H9 (cell line): ENCODE results near the gene PAAF1. TPM values are rescaled to one million over a fixed set of nuclear protein-coding genes. Genes with fewer than 3 reads are reported as not detected.

Source experiments
- DNase-seq: peaks from one replicate; pipeline ENCODE4 v3.0.0-alpha.2; 2017
- H2AFZ ChIP-seq: one replicate; pipeline ENCODE4 v1.6.1; 2013; ENCODE audit warnings: mild to moderate bottlenecking, low read length, control low read depth, moderate library complexity
- H2AK5ac ChIP-seq: 2 replicates; pipeline ENCODE4 v1.6.1; 2013; ENCODE audit warnings: low read length, control low read depth, mixed read lengths; ENCODE audit not compliant: insufficient read length
- H2BK120ac ChIP-seq: one replicate; pipeline ENCODE4 v1.6.1; 2013; ENCODE audit warnings: low read depth, mild to moderate bottlenecking, low read length, control low read depth, inconsistent platforms; ENCODE audit not compliant: poor library complexity, severe bottlenecking
- H2BK12ac ChIP-seq: 2 replicates; pipeline ENCODE4 v1.6.1; 2013; ENCODE audit warnings: low read length, control low read depth, mixed read lengths, low read depth; ENCODE audit not compliant: insufficient read length
- H2BK15ac ChIP-seq: 2 replicates; pipeline ENCODE4 v1.6.1; 2013; ENCODE audit warnings: low read depth, low read length, control low read depth
- H2BK20ac ChIP-seq: one replicate; pipeline ENCODE4 v1.6.1; 2013; ENCODE audit warnings: low read depth, mild to moderate bottlenecking, low read length, control low read depth, inconsistent platforms; ENCODE audit not compliant: poor library complexity, severe bottlenecking
- H2BK5ac ChIP-seq: 2 replicates; pipeline ENCODE4 v1.6.1; 2013; ENCODE audit warnings: low read length, control low read depth, mixed read lengths; ENCODE audit not compliant: insufficient read length
- H3K14ac ChIP-seq: 2 replicates; pipeline ENCODE4 v1.6.1; 2013; ENCODE audit warnings: low read length, control low read depth; ENCODE audit not compliant: insufficient read depth
- H3K18ac ChIP-seq: 2 replicates; pipeline ENCODE4 v1.6.1; 2013; ENCODE audit warnings: low read depth, mild to moderate bottlenecking, mixed read lengths, low read length, control low read depth; ENCODE audit not compliant: insufficient read length
- H3K23ac ChIP-seq: 2 replicates; pipeline ENCODE4 v1.6.1; 2013; ENCODE audit warnings: low read length, control low read depth, mixed read lengths, low read depth; ENCODE audit not compliant: insufficient read length
- H3K23me2 ChIP-seq: 2 replicates; pipeline ENCODE4 v1.6.1; 2013; ENCODE audit warnings: low read depth, mild to moderate bottlenecking, mixed read lengths, low read length, control low read depth; ENCODE audit not compliant: insufficient read length, poor library complexity, severe bottlenecking
- H3K27ac ChIP-seq: 2 replicates; pipeline ENCODE4 v1.5.1; 2013; ENCODE audit warnings: low read length, control low read depth, mixed read lengths, low read depth; ENCODE audit not compliant: insufficient read length
- H3K27me3 ChIP-seq: 2 replicates; pipeline ENCODE4 v1.6.1; 2013; ENCODE audit warnings: low read length, control low read depth, inconsistent platforms; ENCODE audit not compliant: insufficient read depth
- H3K4ac ChIP-seq: 2 replicates; pipeline ENCODE4 v1.6.1; 2013; ENCODE audit warnings: low read depth, mild to moderate bottlenecking, control low read depth, inconsistent platforms, low read length, moderate library complexity
- H3K4me1 ChIP-seq: 2 replicates; pipeline ENCODE4 v1.6.1; 2013; ENCODE audit warnings: low read length, control low read depth, inconsistent platforms; ENCODE audit not compliant: insufficient read depth
- H3K4me2 ChIP-seq: 2 replicates; pipeline ENCODE4 v1.6.1; 2013; ENCODE audit warnings: low read length, control low read depth, mixed read lengths; ENCODE audit not compliant: insufficient read length, insufficient read depth
- H3K56ac ChIP-seq: 2 replicates; pipeline ENCODE4 v1.6.1; 2013; ENCODE audit warnings: low read depth, mild to moderate bottlenecking, mixed read lengths, low read length, control low read depth; ENCODE audit not compliant: insufficient read length
- H3K79me1 ChIP-seq: 2 replicates; pipeline ENCODE4 v1.6.1; 2013; ENCODE audit warnings: low read depth, mild to moderate bottlenecking, moderate library complexity, low read length, control low read depth, inconsistent platforms; ENCODE audit not compliant: insufficient read depth, poor library complexity, severe bottlenecking
- H3K79me2 ChIP-seq: 2 replicates; pipeline ENCODE4 v1.6.1; 2013; ENCODE audit warnings: low read length, control low read depth, inconsistent platforms; ENCODE audit not compliant: insufficient read depth
- H3K9ac ChIP-seq: 2 replicates; pipeline ENCODE4 v1.6.1; 2013; ENCODE audit warnings: low read length, control low read depth, mixed read lengths; ENCODE audit not compliant: insufficient read length; ENCODE audit errors: extremely low read depth
- H3K9me3 ChIP-seq: one replicate; pipeline ENCODE4 v1.6.1; 2013; ENCODE audit warnings: low read depth, low read length, inconsistent platforms; ENCODE audit not compliant: control insufficient read depth
- H3T11ph ChIP-seq: one replicate; pipeline ENCODE4 v1.6.1; 2013; ENCODE audit warnings: mild to moderate bottlenecking, low read length, control low read depth, inconsistent platforms
- H4K20me1 ChIP-seq: one replicate; pipeline ENCODE4 v1.6.1; 2013; ENCODE audit not compliant: control insufficient read depth, insufficient read length, insufficient read depth
- H4K5ac ChIP-seq: 2 replicates; pipeline ENCODE4 v1.6.1; 2013; ENCODE audit warnings: low read depth, mild to moderate bottlenecking, mixed read lengths, low read length, control low read depth; ENCODE audit not compliant: insufficient read length
- H4K8ac ChIP-seq: replicated peaks from 2 replicates; pipeline ENCODE4 v1.6.1; 2013; ENCODE audit warnings: low read length, control low read depth, mixed read lengths, low read depth; ENCODE audit not compliant: insufficient read length
- H4K91ac ChIP-seq: 2 replicates; pipeline ENCODE4 v1.6.1; 2013; ENCODE audit warnings: low read depth, mild to moderate bottlenecking, moderate library complexity, mixed read lengths, low read length, control low read depth; ENCODE audit not compliant: insufficient read length
- H3K27ac Mint-ChIP-seq, 3 experiments: 2 replicates in 2 of 3; 3 replicates in 1 of 3; pipeline ENCODE4 v1.8.0; 2020 to 2021; ENCODE audit warnings: mixed read lengths in 3 of 3, mild to moderate bottlenecking in 1 of 3, moderate library complexity in 1 of 3
- H3K27me3 Mint-ChIP-seq: 2 replicates; pipeline ENCODE4 v1.8.0; 2021; ENCODE audit warnings: low read depth, mild to moderate bottlenecking, moderate library complexity, mixed read lengths
- H3K36me3 Mint-ChIP-seq, 3 experiments: 2 replicates in 2 of 3; 3 replicates in 1 of 3; pipeline ENCODE4 v1.8.0; 2020 to 2021; ENCODE audit warnings: low read depth in 3 of 3, mixed read lengths in 3 of 3; ENCODE audit not compliant: insufficient read depth in 1 of 3
- H3K4me1 Mint-ChIP-seq, 2 experiments: 2 replicates each; pipeline ENCODE4 v1.8.0; 2020; ENCODE audit warnings: mixed read lengths in 2 of 2
- H3K4me3 Mint-ChIP-seq, 2 experiments: 2 replicates in 1 of 2; 3 replicates in 1 of 2; pipeline ENCODE4 v1.8.0; 2020 to 2021; ENCODE audit warnings: mild to moderate bottlenecking in 2 of 2, mixed read lengths in 2 of 2, moderate library complexity in 1 of 2
- H3K9me3 Mint-ChIP-seq, 2 experiments: 2 replicates in 1 of 2; 3 replicates in 1 of 2; pipeline ENCODE4 v1.8.0; 2020; ENCODE audit warnings: mild to moderate bottlenecking in 2 of 2, mixed read lengths in 2 of 2, moderate library complexity in 1 of 2
- WGBS: extraction: QIAGEN DNeasy Blood & Tissue Kit; methylation state at CpG from one replicate; pipeline ENCODE4 v1.1.7; 2013; ENCODE audit warnings: missing lambda C conversion rate, low lambda C conversion rate, mixed read lengths; ENCODE audit not compliant: insufficient read length; ENCODE audit errors: extremely low coverage; 5-methylcytosine and 5-hydroxymethylcytosine counted together
- total RNA-seq: library from RNA; stranded (reverse); gene quantifications from 2 replicates; pipeline ENCODE4 v1.2.1, GENCODE V29; 2021
- TF ChIP-seq, protein P1 (sequence below): fragments of 200-600 bp; sonication (generic); conservative IDR thresholded peaks from 3 replicates; pipeline ENCODE4 v1.8.0; 2021; ENCODE audit warnings: antibody characterized with exemption, mild to moderate bottlenecking

PAAF1 gene
- total RNA-seq, 1 experiment from 2014 or later = 24.3 TPM

DNA sequence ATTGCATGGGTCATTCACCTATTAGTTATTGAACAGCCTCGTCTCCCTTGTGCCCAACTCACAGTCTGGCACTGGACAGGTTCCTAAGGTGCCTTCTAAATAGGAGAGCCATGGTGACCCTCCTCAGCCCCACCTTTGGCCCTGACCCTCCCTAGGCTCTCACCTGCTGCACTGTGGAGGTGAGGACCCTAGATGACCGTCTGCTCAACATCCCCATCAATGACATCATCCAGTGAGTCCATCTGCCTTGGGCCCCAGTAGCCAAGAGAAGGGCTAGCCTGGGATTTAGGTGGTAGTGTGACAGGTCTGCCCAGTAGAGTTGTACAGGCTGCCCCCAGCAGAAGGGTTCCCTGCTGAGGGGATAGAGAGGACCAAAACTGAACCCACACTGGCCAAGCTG lies 92.3 kb downstream of the PAAF1 start:
- Histone ChIP-seq H2BK12ac (no peak overlapping the region), H2BK5ac (no peak overlapping the region), H3K9me3 (no peaks in the 10 kb centered on the region), H4K8ac (no peak overlapping the region), H2BK20ac (no peak overlapping the region), H3K23me2 (no peaks in the 10 kb centered on the region), H3K4me1 (no peaks in the 10 kb centered on the region), H3K4me2 (no peak overlapping the region), H3K14ac (no peak overlapping the region), H2AFZ (no peak overlapping the region), H3T11ph (no peak overlapping the region), H3K23ac (no peak overlapping the region), H3K27ac (no peak overlapping the region), H3K27me3 (no peaks in the 10 kb centered on the region), H3K18ac (no peak overlapping the region), H2BK120ac (no peak overlapping the region), H3K79me1 (no peaks in the 10 kb centered on the region), H2AK5ac (no peak overlapping the region), H2BK15ac (no peak overlapping the region), H3K56ac (no peak overlapping the region), H3K79me2 (no peaks in the 10 kb centered on the region), H3K9ac (no peak overlapping the region), H4K5ac (no peak overlapping the region), H4K91ac (no peak overlapping the region), H4K20me1 (no peaks in the 10 kb centered on the region), H3K4ac (no peak overlapping the region)
- Mint-ChIP-seq H3K4me3 (no peak overlapping the region), H3K4me1 (peaks cover 4 to 12% of the 10 kb centered on the region in 2 experiments), H3K9me3 (no peaks in the 10 kb centered on the region), H3K27me3 (peaks cover 4% of the 10 kb centered on the region), H3K27ac (no peak overlapping the region), H3K36me3 (peaks cover 1 to 5% (median 4%) of the 10 kb centered on the region in 3 experiments; a peak in 6 of 7 replicates)
- no peak for DNase-seq
- WGBS = no CpG with 5 or more reads among the region's 2 CpGs
- TF ChIP-seq, protein P1, sequence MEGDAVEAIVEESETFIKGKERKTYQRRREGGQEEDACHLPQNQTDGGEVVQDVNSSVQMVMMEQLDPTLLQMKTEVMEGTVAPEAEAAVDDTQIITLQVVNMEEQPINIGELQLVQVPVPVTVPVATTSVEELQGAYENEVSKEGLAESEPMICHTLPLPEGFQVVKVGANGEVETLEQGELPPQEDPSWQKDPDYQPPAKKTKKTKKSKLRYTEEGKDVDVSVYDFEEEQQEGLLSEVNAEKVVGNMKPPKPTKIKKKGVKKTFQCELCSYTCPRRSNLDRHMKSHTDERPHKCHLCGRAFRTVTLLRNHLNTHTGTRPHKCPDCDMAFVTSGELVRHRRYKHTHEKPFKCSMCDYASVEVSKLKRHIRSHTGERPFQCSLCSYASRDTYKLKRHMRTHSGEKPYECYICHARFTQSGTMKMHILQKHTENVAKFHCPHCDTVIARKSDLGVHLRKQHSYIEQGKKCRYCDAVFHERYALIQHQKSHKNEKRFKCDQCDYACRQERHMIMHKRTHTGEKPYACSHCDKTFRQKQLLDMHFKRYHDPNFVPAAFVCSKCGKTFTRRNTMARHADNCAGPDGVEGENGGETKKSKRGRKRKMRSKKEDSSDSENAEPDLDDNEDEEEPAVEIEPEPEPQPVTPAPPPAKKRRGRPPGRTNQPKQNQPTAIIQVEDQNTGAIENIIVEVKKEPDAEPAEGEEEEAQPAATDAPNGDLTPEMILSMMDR = no peak
